ENCODE data around the gene TBL3.
"Not testable (repeated sequence)": the region's sequence is repeated elsewhere in the genome, so short reads cannot be mapped to it uniquely, and the experiment has no call there.

Gene TBL3

DNA sequence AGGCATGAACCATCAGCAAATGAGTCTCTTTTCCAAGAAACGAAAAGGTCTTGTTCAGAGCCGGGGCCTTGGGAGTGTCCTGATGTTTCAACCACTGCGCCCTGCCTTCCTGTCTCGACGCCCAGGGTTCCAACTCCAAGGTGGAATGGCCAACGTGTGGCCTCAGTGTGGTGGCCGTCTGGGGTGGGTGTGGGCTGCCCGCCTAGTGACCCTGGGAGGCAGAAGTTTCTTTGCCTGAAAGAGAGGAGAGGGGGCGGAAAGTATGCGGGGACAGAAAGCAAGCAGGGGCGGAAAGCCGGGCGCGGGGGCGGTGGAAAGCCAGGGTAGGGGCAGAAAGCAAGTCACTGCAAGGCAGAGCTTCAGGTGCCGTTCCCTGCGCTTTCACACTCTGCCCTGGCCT is 32.9 kb upstream of the TBL3 start:
- TF ChIP-seq, protein P1, sequence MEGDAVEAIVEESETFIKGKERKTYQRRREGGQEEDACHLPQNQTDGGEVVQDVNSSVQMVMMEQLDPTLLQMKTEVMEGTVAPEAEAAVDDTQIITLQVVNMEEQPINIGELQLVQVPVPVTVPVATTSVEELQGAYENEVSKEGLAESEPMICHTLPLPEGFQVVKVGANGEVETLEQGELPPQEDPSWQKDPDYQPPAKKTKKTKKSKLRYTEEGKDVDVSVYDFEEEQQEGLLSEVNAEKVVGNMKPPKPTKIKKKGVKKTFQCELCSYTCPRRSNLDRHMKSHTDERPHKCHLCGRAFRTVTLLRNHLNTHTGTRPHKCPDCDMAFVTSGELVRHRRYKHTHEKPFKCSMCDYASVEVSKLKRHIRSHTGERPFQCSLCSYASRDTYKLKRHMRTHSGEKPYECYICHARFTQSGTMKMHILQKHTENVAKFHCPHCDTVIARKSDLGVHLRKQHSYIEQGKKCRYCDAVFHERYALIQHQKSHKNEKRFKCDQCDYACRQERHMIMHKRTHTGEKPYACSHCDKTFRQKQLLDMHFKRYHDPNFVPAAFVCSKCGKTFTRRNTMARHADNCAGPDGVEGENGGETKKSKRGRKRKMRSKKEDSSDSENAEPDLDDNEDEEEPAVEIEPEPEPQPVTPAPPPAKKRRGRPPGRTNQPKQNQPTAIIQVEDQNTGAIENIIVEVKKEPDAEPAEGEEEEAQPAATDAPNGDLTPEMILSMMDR (IDR thresholded peaks at IDR 0.05; ENCODE audit: control insufficient read depth, extremely low read depth, insufficient read depth) = no peak
- H3K4me3 ChIP-seq (ENCODE audit: low read depth, low read length) = no peak overlapping the region
- DNase-seq (ENCODE audit: low read depth) = no peak

DNA sequence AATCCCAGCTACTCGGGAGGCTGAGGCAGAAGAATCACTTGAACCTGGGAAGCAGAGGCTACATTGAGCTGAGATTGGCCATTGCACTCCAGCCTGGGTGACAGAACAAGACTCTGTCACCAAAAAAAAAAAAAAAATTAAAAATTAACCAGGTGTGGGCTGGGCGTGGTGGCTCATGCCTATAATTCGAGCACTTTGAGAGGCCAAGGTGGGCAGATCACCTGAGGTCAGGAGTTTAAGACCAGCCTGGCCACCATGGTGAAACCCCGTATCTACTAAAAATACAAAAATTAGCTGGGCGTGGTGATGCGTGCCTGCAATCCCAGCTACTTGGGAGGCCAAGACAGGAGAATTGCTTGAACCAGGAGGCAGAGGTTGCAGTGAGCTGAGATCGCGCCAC is 32.0 kb upstream of the TBL3 start:
- not testable (repeated sequence) for DNase-seq (ENCODE audit: low read depth); H3K4me3 ChIP-seq (ENCODE audit: low read depth, low read length)

DNA sequence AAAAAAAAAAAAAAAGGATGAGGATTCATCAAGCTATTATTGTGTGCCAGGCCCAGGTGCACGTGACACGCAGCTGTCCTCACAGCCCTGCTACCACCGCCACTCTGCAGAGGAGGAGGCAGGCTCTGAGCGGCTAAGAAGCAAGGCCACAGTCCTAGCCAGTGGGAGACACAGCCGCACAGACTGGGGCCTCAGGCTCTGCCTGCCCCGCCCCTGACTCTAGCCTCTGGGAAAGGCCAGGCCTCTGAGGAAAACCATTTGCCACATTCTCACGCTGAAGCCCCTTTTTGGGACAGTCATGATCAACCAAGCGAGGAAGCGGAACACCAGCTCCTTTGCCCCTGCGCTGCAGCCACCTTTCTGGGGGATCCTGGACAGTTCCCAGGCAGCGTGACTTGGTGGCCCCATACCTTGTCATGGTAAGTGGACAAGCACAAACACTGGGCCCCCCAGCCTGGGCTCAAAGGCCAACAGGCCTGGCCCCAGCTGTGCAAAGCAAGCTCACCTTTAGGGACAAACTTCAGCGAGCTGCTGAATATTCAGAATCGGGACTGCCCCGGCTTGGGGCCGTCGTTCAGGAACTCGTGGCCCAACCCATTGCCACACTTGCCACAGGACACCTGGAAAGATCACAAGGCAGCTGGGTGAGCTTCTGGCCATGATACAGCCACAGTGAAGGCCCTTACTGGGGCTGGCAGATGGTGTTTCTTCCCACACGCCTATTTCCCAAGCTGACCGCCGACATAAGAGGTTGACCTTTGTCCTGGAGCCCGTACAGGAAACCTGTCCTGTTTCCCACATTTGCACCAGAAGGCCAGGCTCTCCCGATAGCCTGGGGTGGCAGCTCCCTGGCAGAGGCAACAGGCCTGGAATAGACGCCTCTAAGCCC is 31.3 kb upstream of the TBL3 start:
- TF ChIP-seq, protein P1 (IDR thresholded peaks at IDR 0.05; ENCODE audit: control insufficient read depth, extremely low read depth, insufficient read depth) = no peak
- no peak for DNase-seq (ENCODE audit: low read depth)
- H3K4me3 ChIP-seq (ENCODE audit: low read depth, low read length) = no peak overlapping the region

DNA sequence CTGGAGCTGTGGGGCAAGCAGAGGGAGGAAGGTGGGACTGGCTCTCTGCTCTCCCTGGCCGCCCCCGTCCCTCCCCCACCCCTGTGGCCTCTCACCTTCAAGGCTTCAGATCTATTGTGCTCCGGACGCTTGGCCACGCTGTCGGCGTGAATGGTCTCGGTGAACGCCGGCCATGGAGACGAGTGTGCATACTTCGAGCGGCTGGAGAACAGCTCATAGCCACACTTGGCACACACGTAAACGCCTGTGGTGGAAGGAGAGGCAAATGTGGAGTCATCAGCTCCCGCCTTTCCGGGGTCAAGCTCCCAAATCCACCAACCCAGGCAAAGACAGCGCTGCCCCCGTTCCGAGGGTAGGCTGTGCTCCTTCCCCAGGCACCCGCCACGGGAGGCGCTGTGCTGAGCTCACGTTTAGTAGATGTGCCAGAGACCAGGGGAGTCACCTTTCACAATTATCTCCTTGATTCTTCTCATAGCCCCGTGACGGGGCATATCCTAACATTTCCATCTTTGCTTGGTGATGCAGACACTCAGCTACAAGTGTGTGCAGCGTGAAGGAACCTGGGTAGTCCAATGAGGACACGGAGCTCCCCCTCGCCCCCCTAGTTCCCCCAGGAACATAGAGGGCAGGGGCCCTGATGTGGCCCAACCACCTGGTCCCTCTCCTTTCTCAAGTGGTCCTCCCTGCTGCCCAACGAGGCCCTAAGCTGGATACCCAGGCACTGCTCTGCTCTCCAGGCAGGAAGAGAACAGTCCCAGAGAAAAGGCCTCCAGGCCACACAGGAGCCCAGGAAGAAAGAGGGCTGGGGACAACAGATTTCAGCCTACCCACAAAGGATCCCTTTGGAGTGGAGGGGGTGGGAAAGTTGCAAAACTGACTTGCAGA is 30.4 kb upstream of the TBL3 start:
- TF ChIP-seq, protein P1 (IDR thresholded peaks at IDR 0.05; ENCODE audit: control insufficient read depth, extremely low read depth, insufficient read depth) = 0 out of 2 replicates have a peak, but pooled peaks have one; percentile 6
- no peak for DNase-seq (ENCODE audit: low read depth)
- H3K4me3 ChIP-seq (ENCODE audit: low read depth, low read length) = peak overlapping the region; percentile 94

DNA sequence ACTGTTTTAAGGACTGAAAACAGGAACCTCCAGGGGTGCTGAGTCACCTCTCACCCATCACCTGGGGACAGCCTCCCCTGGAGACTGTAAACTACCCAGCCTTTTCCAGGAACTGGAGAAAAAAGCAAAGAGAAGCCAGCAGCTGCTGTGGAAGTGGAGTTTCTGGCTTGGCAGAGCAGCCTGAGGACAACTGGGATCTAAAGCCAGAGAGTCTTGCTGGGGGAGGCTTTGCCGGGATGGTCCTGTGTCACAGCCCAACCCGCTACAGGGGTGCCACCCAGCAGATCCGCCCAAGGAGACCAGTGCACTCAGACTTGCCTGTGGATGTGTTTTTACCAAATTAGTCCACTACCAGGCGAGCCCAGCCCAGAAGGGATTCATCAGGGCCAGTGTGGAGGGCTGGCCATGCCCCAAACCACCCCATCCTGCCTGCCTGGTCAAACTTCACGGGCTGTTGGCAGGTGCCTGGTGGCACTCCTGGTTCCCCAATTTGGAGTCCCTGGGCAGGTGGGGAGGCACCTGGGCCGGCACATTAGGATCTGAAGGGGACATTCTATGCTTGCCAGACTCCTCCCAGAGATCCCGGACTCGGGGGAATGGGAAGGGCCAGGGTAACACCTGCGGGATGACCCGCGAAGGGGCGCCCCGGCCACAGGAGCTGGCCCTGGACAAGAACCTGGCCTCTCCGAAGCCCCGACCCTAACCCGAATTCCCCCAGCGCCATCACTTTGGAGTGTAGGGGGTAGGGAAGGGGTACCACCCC is 29.6 kb upstream of the TBL3 start:
- peak overlapping the region; percentile 94 for H3K4me3 ChIP-seq (ENCODE audit: low read depth, low read length)
- DNase-seq (ENCODE audit: low read depth) = no peak

DNA sequence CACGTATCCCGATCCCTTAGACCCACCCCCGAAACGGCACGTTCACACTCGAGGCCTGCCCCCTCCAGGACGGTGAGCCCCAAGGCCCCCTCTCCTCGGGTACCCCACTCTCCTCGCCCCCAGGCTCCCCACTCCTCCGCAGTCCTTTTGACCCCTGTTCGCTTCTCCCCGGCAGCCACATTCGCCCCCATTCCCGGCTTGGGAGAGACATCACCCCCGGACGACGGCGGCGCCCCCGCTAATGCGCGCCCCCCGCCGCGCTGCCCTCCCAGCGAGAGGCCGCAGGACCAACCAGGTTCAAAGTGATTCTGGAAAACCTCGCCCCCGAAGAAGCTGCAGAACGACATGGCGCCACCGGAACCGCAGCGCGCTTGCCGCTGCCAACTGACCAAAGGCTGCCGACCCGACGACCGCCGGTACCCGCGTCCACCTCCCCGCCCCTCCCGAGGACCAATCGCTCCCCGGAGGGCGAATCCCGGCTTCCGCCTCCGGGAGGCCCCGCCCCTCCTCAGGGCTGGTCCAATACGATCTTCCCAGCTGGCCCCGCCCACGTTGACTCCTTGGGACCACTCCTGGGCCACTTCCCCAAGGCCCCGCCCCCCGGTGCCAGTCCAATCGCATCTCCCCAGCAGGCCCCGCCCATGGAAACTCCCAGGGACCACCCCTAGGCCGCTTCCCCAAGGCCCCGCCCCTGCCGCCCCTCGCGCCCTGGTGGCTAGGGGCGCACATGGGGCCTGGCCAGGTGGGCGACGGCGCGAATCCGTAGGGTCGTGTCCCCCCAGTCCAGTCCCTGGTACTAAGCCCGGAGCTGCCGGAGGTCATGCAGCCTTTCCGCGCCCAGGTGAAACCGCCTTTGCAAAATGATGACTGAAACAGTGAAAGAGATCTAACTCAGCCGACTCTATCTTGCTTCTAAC is 28.8 kb upstream of the TBL3 start, which contains the start of gene MSRB1:
TSS of gene MSRB1 (minus strand) at position 390 of the 917 bp plus-strand sequence. CDS start at position 347, 43 bp downstream.
- peak; percentile 93 for DNase-seq (ENCODE audit: low read depth)
- H3K4me3 ChIP-seq (ENCODE audit: low read depth, low read length) = peak within 1 kb of the TSS; percentile 94
- TF ChIP-seq, protein P1 (IDR thresholded peaks at IDR 0.05; ENCODE audit: control insufficient read depth, extremely low read depth, insufficient read depth) = no peak

More for the DNA sequence above, 29.6 kb upstream of the TBL3 start:
- TF ChIP-seq, protein P1 (IDR thresholded peaks at IDR 0.05; ENCODE audit: control insufficient read depth, extremely low read depth, insufficient read depth) = no peak
